Left colon (tissue), 2 donors: ENCODE data around the gene PSD4. TPM values are rescaled to one million over a fixed set of nuclear protein-coding genes. Genes with fewer than 3 reads are reported as not detected.

Experiments used
- ATAC-seq: fragments of 200-7000 bp; cut with Tn5 transposase; one replicate; pipeline ENCODE4 v1.9.1; 2020; ENCODE audit warnings: mild to moderate bottlenecking, moderate library complexity
- DNase-seq, 2 donors: peaks; one replicate each; pipeline ENCODE4 v3.0.0-alpha.2; 2020
- intact Hi-C, 2 donors: fragments of 100-400 bp; cut with DNase I in 1 of 2; cut with micrococcal nuclease in 1 of 2; formaldehyde crosslinking; loops; one replicate each; pipeline versions ENCODE4 v1.11.2 to v1.14.0; 2022; cut with DNase I, micrococcal nuclease
- total RNA-seq, 2 donors: library from RNA; stranded (reverse); fragmentation: NEBNext Ultra II Directional; extraction: Animal tissue kit (Norgen Biotek cat#: 25700); gene quantifications; one replicate each; pipeline ENCODE4 v1.2.1, GENCODE V29; 2021
- donor health status: DM: no; HTN: no; CAD: no.
- donor health status: DM: yes; HTN: yes; CAD: no.

Gene PSD4
- total RNA-seq, 2 donors from 2014 or later = 68.4 to 72.1 TPM

DNA sequence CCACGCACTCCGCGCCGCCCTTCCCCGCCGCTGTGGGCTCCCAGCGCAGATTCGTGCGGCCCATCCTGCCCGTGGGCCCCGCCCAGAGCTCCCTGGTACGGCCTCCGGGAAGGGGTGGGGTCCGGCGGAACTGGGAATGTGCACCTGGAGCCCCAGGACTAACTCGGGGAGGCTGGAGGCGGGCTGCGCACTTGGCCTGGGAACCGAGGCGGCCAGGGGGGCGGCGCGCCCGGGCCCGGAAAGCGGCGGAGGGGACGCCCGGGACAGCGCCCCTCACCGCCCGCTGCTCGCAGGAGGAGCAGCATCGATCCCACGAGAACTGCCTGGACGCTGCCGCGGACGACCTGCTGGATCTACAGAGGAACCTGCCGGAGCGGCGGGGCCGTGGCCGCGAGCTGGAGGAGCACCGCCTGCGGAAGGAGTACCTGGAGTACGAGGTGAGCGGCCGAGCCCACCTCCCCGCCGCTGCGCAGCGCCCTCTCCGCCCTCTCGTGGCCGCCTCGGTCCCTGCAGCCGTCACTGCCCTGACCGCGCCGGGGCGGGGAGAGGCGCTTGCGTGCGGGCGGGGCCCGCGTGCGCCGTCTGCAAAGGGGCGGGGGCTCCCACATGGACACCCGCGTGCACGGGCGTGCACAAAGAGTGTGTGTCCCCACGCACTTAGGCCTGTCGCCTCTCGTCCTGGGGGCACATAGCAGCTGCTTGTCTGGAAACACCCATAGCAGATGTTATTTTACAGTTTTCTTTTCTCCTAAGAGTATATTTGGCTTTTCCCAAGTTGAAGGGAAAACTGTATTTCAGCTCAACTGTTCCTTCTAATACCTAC, 25.2 kb downstream of the PSD4 start:
- intact Hi-C loops = no loop called here
- peak; percentile 86 to 93 for DNase-seq

DNA sequence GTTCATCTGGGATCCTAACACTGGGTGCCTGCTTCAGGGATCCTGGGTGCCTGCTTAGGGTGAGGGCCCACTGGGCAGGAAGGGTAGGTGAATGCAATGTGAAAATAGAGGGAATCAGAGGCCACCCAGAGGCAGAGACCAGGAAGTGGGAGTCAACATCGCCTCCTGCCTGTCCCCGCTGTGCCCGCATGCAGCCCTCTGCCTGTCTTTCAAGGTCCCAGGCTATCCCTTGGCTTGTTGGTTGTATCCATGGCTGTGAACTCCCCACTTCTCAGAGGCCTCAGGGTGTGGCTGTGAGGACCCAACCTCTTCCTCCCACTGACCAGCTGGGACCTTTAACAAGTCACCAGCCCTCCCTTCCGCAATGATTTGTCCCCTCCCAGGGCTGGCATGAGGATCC, 26.5 kb downstream of the PSD4 start:
- ATAC-seq = no peak
- intact Hi-C loops = no loop called here
- DNase-seq = no peak

More for the DNA sequence above, 25.2 kb downstream of the PSD4 start:
- peak; percentile 88 for ATAC-seq

DNA sequence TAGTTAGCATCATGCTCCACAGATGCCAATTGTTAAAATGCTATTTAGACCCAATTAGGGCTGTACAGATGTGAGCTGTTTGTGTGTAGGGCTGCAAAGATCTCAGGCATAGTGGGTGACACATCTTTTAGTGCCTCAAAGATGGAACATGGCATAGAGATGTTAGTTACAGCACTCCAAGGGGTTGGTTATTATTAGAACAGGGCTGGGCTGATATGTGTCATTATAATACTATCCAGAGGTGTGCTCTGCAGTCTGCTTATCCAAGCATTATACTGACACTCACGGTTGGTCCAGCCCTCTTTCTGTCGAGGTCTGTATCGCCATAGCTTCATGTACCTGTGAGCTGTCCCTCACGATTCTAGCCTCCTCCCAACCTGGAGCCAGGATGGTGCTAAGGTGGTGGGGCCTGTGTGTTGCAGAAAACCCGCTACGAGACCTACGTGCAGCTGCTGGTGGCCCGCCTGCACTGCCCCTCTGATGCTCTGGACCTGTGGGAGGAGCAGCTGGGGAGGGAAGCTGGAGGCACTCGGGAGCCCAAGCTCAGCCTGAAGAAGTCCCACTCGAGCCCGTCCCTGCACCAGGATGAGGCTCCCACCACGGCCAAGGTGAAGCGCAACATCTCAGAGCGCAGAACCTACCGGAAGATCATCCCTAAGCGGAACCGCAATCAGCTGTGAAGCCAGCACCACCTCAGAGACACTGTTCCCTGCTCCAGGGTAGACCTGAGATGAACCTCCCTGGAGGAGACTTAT, 27.1 kb downstream of the PSD4 start:
- intact Hi-C loops = no loop called here
- ATAC-seq (no peak), DNase-seq (no peak)

DNA sequence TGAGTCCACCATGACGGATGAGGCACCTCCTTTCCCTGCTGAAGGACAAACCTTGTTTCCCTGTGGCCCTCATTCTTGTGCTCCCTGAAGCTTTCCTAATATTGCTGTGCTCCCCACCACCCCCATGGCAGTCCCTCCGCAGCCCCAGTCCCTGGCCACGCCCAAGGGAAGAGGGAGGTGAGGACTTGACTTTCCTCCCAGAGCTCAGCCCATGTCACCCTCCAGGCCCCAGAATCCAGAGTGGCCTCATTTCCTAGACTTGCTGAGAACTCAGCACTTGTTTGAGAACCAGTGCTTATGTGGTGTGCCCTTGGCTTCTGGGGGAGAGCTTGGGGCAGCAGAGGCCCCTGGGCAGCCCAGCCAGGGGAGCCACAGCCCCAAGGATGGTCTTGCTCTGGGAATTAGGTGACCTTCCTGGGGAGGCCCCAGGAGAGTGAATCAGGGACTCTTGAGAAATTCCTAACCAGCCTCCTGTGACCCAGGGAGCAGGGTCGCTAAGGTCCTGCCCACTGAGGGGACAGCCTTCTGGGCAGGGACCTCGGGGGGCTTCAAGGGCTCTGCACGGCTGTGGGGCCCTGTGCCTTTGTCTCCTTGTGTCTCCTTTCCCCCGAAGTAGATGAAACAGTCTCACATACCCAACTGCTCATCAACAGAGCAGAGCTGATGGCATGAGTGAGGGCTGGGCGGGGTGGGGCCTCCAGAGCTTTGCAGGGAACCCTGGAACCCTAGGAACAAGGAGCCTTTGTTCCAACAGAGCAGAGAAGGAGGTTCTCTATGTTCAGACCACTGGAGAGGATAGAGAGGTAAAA, 27.9 kb downstream of the PSD4 start:
- DNase-seq (no peak), ATAC-seq (no peak)
- intact Hi-C loops = no loop called here

DNA sequence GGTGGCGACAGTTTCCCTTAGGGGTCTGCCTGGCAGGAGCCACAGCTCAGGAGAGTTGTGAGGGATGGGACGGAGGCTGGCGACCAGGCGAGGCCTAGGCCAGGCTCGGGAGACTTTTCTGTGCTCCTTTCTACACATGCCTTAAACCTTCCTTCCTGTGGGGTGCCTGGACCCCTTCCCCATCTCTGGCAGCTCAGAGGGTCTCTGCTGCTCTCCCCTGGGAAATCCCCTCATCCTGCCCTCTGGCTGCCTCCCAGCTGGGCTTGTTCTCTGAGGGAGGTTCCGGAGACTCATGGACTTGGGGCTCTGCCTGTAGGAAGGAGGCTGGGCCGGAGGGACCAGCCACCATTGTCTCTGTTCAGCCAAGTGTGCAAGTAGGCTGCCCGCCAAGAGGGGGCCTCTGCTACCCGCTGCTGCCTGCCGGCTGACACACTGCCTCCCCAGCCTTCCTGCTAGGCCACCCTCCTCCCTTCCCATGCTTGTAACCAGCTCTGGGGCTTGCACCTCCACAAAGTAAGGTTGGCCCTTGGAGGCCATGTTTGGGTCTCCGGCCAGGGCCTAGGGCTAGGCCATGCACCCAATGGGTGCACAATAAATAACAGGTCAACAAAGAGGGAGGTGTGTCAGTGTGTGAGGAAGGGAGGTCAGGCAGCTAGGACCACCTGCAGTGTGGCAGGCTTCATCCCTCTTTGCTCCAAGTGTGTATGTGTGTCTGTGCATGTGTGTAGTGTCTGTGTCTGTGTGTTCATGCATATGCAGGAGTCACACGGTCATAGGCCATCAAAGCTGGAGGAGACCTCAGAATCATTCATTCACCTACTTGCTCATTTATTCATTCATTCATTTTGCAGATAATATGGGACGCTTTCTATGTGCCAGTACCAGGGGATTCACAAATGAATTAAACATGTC, 28.8 kb downstream of the PSD4 start:
- DNase-seq = no peak
- intact Hi-C loops = no loop called here

GRCh38 chr2:113203217-113203530, 29.4 kb downstream of the PSD4 start:
- ATAC-seq (no peak), DNase-seq (no peak)
- intact Hi-C loops = no loop called here

More for the DNA sequence above, 28.8 kb downstream of the PSD4 start:
- no peak for ATAC-seq

DNA sequence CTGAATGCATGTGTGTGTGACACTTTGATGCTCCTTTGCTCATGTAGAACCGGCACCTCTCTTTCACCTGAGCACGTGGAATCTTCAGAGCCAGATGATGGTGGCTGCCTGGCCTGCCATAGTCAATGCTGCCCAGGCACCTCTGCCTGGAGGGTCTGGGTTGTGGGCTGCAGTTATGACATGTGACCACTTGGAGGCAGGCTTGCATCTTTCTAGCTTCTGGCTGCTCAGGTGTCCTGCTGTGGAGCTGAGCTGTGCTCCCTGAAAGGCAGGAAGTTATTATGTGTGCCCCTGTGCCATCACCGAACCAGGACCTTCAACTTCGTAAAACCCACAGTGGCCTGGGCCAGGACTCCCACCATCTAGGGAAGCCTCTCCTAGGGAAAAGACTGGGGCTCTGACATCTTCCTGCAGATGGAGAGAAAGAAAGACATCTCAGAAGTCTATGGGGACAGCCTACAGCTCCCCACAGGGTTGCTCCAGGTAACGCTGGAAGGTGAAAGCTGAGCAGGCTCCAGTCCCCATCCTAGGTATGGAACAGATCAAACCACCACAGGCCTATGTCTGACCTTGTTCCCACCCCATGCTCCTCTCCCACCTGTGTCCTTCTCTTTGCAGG, 30.2 kb downstream of the PSD4 start:
- intact Hi-C loops = no loop called here
- ATAC-seq = peak; percentile 59
- peak in 1 of 2 donors; percentile 77 for DNase-seq

GRCh38 chr2:113206251-113206650, 32.5 kb downstream of the PSD4 start:
- intact Hi-C loops = no loop called here
- no peak for DNase-seq
- peak; percentile 40 for ATAC-seq

DNA sequence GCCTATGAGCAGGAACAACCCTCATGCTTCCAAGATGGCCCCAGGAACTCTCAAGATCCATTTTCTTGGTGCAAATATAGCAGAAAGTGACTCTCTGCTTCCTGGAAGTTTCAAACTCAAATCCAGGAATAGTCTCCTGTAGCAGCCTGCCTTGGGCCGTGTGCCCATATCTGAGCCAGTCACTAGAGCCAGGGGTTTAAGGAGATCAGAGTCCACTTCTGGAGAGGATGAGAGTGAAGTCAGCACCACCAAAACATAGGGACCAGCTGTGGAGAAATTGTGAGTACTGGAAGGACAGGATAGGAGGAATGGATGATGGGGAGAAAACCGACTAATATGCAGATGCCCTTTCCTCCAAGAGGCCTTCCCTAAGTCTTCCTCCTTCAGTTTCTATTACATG, 33.2 kb downstream of the PSD4 start:
- DNase-seq (no peak), ATAC-seq (no peak)
- intact Hi-C loops = no loop called here

DNA sequence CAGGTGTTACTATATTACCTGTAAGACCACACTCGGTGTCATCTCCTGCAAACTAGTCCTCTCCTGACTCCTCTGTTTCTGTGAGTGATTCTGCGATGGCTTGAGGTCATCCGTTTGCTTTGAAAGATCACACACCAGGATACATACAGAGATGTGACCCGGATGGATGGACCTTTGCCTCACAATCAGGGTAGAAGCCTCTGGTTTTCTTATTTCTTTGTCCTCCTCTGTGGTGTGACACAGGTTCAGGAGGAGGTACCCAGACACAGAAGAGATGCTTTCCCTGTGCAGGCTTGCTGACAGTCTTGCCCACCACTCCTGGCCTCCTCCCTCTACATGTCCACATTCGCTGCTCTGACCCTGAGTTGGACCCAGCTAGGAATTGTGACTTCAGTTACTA, 34.6 kb downstream of the PSD4 start:
- intact Hi-C loops = no loop called here
- no peak for ATAC-seq
- DNase-seq = no peak

- no peak for DNase-seq
- intact Hi-C loops = no loop called here
- ATAC-seq = no peak
Measured at GRCh38 chr2:113209011-113209645, 35.4 kb downstream of the PSD4 start.

GRCh38 chr2:113209646-113210171, 35.9 kb downstream of the PSD4 start:
- no peak for ATAC-seq
- intact Hi-C loops = no loop called here
- DNase-seq = no peak

- intact Hi-C loops = no loop called here
- DNase-seq = no peak
- peak; percentile 43 for ATAC-seq
Measured at GRCh38 chr2:113211226-113212105, 37.7 kb downstream of the PSD4 start.

GRCh38 chr2:113212245-113213060, 38.7 kb downstream of the PSD4 start:
- intact Hi-C loops = no loop called here
- no peak for ATAC-seq
- no peak for DNase-seq

DNA sequence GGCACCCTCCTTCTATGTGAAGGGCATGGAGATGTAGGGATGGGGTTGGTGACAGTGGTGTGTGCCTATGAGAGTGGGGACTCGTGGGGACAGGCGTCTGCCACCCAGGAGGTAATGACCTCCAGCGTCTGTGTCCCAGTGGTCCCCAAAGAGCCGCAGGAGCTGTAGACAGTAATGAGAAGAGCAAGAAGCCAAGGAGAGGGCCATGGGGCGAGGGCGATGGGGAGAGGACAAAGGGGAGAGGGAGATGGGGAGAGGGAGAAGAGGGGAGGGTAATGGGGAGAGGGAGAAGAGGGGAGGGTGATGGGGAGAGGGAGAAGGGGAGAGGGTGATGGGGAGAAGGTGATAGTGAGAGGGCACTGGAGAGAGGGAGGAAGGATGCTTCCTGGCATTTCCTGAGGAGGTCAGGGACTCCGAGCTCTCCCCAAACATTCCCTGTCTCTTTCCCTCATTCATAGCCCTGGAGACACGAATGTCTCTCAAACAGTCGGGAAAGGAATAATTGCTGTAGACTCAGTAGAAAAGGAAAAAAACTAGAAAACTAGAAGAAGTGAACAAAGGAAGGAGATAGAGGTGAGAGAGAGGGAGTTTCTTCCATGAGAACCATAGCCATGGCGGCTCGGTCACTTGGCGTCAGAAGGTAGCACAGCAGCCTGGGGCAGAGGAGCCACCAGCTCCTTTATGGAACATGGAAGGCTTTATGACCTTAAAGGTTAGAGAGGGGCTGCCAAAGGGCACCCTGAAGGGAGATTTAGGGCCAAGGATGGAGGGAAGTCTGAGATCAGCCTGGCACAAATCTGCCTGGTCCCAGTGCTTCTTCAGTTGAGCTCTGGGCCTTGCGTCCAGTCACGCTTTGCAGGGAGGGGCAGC, 39.5 kb downstream of the PSD4 start:
- intact Hi-C loops = no loop called here
- ATAC-seq (no peak), DNase-seq (no peak)
